K562 (cell line): Measurements from ENCODE around the gene USP49. TPM values are rescaled to one million over a fixed set of nuclear protein-coding genes. Genes with fewer than 3 reads are reported as not detected.

ENCODE experiments used
- ATAC-seq: fragments of 200-7000 bp; cut with Tn5 transposase; 3 replicates; pipeline ENCODE4 v1.9.1; 2020; ENCODE audit warnings: moderate library complexity
- BruUV-seq: library from RNA; stranded (reverse); fragments of 400-500 nt; replicated peaks from 2 replicates; lab custom pipeline; 2021; lab: Mats Ljungman, UMichigan
- CTCF ChIA-PET: fragments of 300-600 bp; formaldehyde crosslinking; extraction: SDS; loops from one replicate; lab custom pipeline; 2021; ENCODE audit warnings: low intra/inter-chr PET ratio; lab: Yijun Ruan, JAX
- POLR2A ChIA-PET: fragments of 300-600, 350-650 bp; sonication (Branson Sonifier 250); formaldehyde crosslinking; extraction: SDS; loops from one replicate; lab custom pipeline; 2021; ENCODE audit warnings: antibody characterized with exemption, inconsistent platforms; lab: Yijun Ruan, JAX
- DNase-seq, 4 experiments: peaks; one replicate each; pipeline versions ENCODE4 v3.0.0 to v3.0.0-alpha.2; 2011 to 2018; ENCODE audit warnings: low spot score in 3 of 4, mixed read lengths in 3 of 4; ENCODE audit errors: extremely low read depth in 1 of 4
- FAIRE-seq: peaks from 2 replicates; lab custom pipeline; 2011; peaks lifted over from hg19 to GRCh38; lab: Jason Lieb, UNC
- H2AFZ ChIP-seq: 2 replicates; pipeline ENCODE4 v1.6.0; 2011; ENCODE audit warnings: low read depth, low read length, control low read depth, inconsistent platforms
- H3K27ac ChIP-seq: fragments of 200-600 bp; 3 replicates; pipeline ENCODE4 v1.8.0; 2011; ENCODE audit warnings: low read depth, mild to moderate bottlenecking, control low read depth, inconsistent platforms, low read length, moderate library complexity, mixed read lengths; ENCODE audit errors: extremely low read depth
- H3K27me3 ChIP-seq, 2 experiments: fragments of 300-600 bp in 1 of 2; 2 replicates in 1 of 2; 3 replicates in 1 of 2; pipeline versions ENCODE4 v1.6.0 to v1.8.0; 2011; ENCODE audit warnings: inconsistent platforms in 2 of 2, low read length in 2 of 2, mild to moderate bottlenecking in 1 of 2, mixed read lengths in 1 of 2, moderate library complexity in 1 of 2; ENCODE audit not compliant: control insufficient read depth in 2 of 2, insufficient read depth in 2 of 2
- H3K36me3 ChIP-seq: fragments of 300-600 bp; 3 replicates; pipeline ENCODE4 v1.8.0; 2011; ENCODE audit warnings: mild to moderate bottlenecking, low read length, inconsistent platforms; ENCODE audit not compliant: control insufficient read depth, insufficient read depth
- H3K4me1 ChIP-seq, 2 experiments: fragments of 200-600 bp in 1 of 2; replicated peaks in 1 of 2; 2 replicates in 1 of 2; 3 replicates in 1 of 2; pipeline versions ENCODE4 v1.5.1 to v1.8.0; 2011; ENCODE audit warnings: inconsistent platforms in 2 of 2, low read length in 2 of 2, mild to moderate bottlenecking in 1 of 2, mixed read lengths in 1 of 2, moderate library complexity in 1 of 2; ENCODE audit not compliant: control insufficient read depth in 2 of 2, insufficient read depth in 2 of 2
- H3K4me2 ChIP-seq: 2 replicates; pipeline ENCODE4 v1.6.1; 2011; ENCODE audit warnings: low read length, control low read depth, inconsistent platforms, mixed read lengths; ENCODE audit not compliant: insufficient read depth
- H3K4me3 ChIP-seq: fragments of 200-600 bp; sonication (generic), shearing (Covaris generic); 2 replicates; pipeline ENCODE4 v1.5.1; 2016; ENCODE audit warnings: control low read depth, inconsistent platforms
- H3K79me2 ChIP-seq: fragments of 200-600 bp; 3 replicates; pipeline ENCODE4 v1.8.0; 2011; ENCODE audit warnings: low read length, inconsistent platforms; ENCODE audit not compliant: control insufficient read depth, insufficient read depth
- H3K9ac ChIP-seq, 2 experiments: 2 replicates each; pipeline versions ENCODE4 v1.6.0 to v1.6.1; 2011; ENCODE audit warnings: low read depth in 2 of 2, low read length in 2 of 2, control low read depth in 1 of 2, inconsistent platforms in 1 of 2, mild to moderate bottlenecking in 1 of 2, mixed read lengths in 1 of 2; ENCODE audit not compliant: insufficient read depth in 1 of 2
- H3K9me1 ChIP-seq: one replicate; pipeline ENCODE4 v1.6.0; 2011; ENCODE audit warnings: inconsistent platforms, mild to moderate bottlenecking, low read length, moderate library complexity; ENCODE audit not compliant: control insufficient read depth, insufficient read depth
- H3K9me3 ChIP-seq: replicated peaks from 2 replicates; pipeline ENCODE4 v1.5.1; 2011; ENCODE audit warnings: low read depth, low read length, inconsistent platforms; ENCODE audit not compliant: control insufficient read depth, insufficient read depth
- H4K20me1 ChIP-seq: replicated peaks from 2 replicates; pipeline ENCODE4 v1.6.1; 2011; ENCODE audit warnings: low read length, inconsistent platforms, mixed read lengths; ENCODE audit not compliant: control insufficient read depth, insufficient read depth
- ASH1L ChIP-seq: fragments of 450-650 bp; IDR thresholded peaks from 2 replicates; pipeline ENCODE4 v1.6.1; 2018; ENCODE audit warnings: borderline replicate concordance, mild to moderate bottlenecking, low read depth; ENCODE audit not compliant: partially characterized antibody
- BRF1 ChIP-seq: IDR thresholded peaks from 3 replicates; pipeline ENCODE4 v1.6.1; 2011; ENCODE audit warnings: borderline replicate concordance, mild to moderate bottlenecking; ENCODE audit not compliant: insufficient read length; ENCODE audit errors: extremely low read depth
- DACH1 ChIP-seq: fragments of 450-650 bp; IDR thresholded peaks from 2 replicates; pipeline ENCODE4 v1.6.1; 2018; ENCODE audit not compliant: partially characterized antibody
- MBD2 ChIP-seq: sonication (generic); IDR thresholded peaks from 2 replicates; pipeline ENCODE4 v1.6.1; 2016; ENCODE audit warnings: low read depth, borderline replicate concordance
- NCOA1 ChIP-seq: fragments of 450-650 bp; IDR thresholded peaks from 2 replicates; pipeline ENCODE4 v1.6.1; 2016; ENCODE audit warnings: low read depth
- POLR2A ChIP-seq: fragments of 450-650 bp; conservative IDR thresholded peaks from 2 replicates; pipeline ENCODE4 v1.6.1; 2016
- POLR2G ChIP-seq: fragments of 200-400 bp; formaldehyde crosslinking; IDR thresholded peaks from 2 replicates; pipeline ENCODE4 v1.6.1; 2017; ENCODE audit warnings: low read depth, mild to moderate bottlenecking, antibody characterized with exemption, low read length, moderate library complexity
- PREB ChIP-seq: sonication (generic); formaldehyde crosslinking; IDR thresholded peaks from 2 replicates; pipeline ENCODE4 v1.8.1; 2023; ENCODE audit warnings: mild to moderate bottlenecking, missing genetic modification reagents
- RBFOX2 ChIP-seq: fragments of 200-400 bp; formaldehyde crosslinking; IDR thresholded peaks from 2 replicates; pipeline ENCODE4 v1.6.1; 2017; ENCODE audit warnings: low read depth, mild to moderate bottlenecking, low read length, moderate library complexity
- SUPT5H ChIP-seq: fragments of 450-650 bp; IDR thresholded peaks from 2 replicates; pipeline ENCODE4 v1.6.1; 2016
- TAF7 ChIP-seq: fragments of 450-650 bp; IDR thresholded peaks from 2 replicates; pipeline ENCODE4 v1.6.1; 2016; ENCODE audit warnings: missing genetic modification characterization, missing compliant biosample characterization
- WHSC1 ChIP-seq: IDR thresholded peaks from one replicate; pipeline ENCODE4 v1.6.1; 2012; ENCODE audit warnings: low read length, control low read depth, inconsistent platforms
- ZNF239 ChIP-seq: fragments of 250-450 bp; sonication (Bioruptor Pico); IDR thresholded peaks from 2 replicates; pipeline ENCODE4 v1.4.0; 2020; ENCODE audit warnings: mild to moderate bottlenecking
- WGBS: fragments of 100-300 bp; shearing (Covaris generic); methylation state at CpG from one replicate; pipeline ENCODE4 v1.1.6; 2016; ENCODE audit warnings: low coverage, mixed read lengths; ENCODE audit not compliant: insufficient coverage; ENCODE audit errors: missing lambda C conversion rate; 5-methylcytosine and 5-hydroxymethylcytosine counted together
- in situ Hi-C: fragments of 300-500 bp; cut with MboI; formaldehyde crosslinking; loops from 4 replicates; pipeline ENCODE4 v1.15.0; 2018; ENCODE audit warnings: inconsistent platforms, mixed read lengths
- intact Hi-C: fragments of 100-400 bp; cut with micrococcal nuclease; formaldehyde crosslinking; loops from 2 replicates; pipeline ENCODE4 v1.14.2; 2022
- polyA plus RNA-seq, 8 experiments: library from polyadenylated mRNA; depleted of rRNA in 4 of 8; stranded (reverse) in 5 of 8; unstranded in 3 of 8; fragments of >200 nt; fragmentation: Nextera tagmentation in 2 of 8; fragmentation: Illumina TruSeq in 1 of 8; extraction: Ambion mirVana in 2 of 8; extraction: Trizol in 1 of 8; gene quantifications; 2 replicates each; pipeline versions ENCODE4 v1.2.1 to v1.2.3, GENCODE V29; 2011 to 2014; ENCODE audit warnings: inconsistent platforms in 1 of 8, missing spikeins in 1 of 8
- total RNA-seq, 7 experiments: library from RNA; depleted of rRNA in 6 of 7; stranded (reverse); fragments of >200 nt in 6 of 7; fragmentation: Illumina TruSeq in 2 of 7; extraction: Trizol in 2 of 7; gene quantifications; 2 replicates each; pipeline versions ENCODE4 v1.2.1 to v1.2.3, GENCODE V29; 2011 to 2021; ENCODE audit warnings: low replicate concordance in 1 of 7
- TF ChIP-seq, protein P1 (sequence below): fragments of 450-650 bp; formaldehyde crosslinking; conservative IDR thresholded peaks from 2 replicates; pipeline ENCODE4 v1.4.0; 2022; ENCODE audit warnings: mild to moderate bottlenecking, missing genetic modification characterization

USP49 gene
- total and polyA plus RNA-seq, 9 of the 15 experiments (the other 6 are each of a cell fraction or from before 2014, with no cell fraction given), result 1.0 to 9.9 (median 6.5) TPM

DNA sequence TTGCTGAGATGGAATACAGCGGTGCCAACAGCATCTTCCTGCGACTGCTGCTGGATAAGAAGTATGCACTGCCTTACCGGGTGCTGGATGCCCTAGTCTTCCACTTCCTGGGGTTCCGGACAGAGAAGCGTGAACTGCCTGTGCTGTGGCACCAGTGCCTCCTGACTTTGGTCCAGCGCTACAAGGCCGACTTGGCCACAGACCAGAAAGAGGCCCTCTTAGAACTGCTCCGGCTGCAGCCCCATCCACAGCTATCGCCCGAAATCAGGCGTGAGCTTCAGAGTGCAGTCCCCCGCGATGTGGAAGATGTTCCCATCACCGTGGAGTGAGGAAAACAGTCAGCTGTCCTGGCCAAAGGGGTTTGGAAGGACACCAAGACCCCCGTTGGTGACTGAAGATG is 37.2 kb upstream of the USP49 start:
- H3K9me1 ChIP-seq, result peaks cover 1% of the 10 kb centered on the region
- TSS peak; percentile 27 for BruUV-seq
- in situ Hi-C loops, result no loop called here
- ATAC-seq (no peak), FAIRE-seq (no peak), DNase-seq (no peak)
- POLR2A ChIA-PET, result interaction anchor here (1.7 to 13.7 kb wide), 2 partner anchors 7 to 10 kb away, joined by 6 to 166 read pairs; partner anchors contain the start of genes BYSL, CCND3 and MED20
- no peak overlapping the region for H3K4me2 ChIP-seq
- peaks cover 21 to 27% of the 10 kb centered on the region in 2 experiments for H3K4me1 ChIP-seq
- WGBS, result 91% methylated on average over 15 of the region's 15 CpGs
- TF ChIP-seq MBD2, result no peak
- peak; percentile 64 for TF ChIP-seq POLR2G
- peak; percentile 49 for TF ChIP-seq RBFOX2
- H3K27me3 ChIP-seq, result no peaks in the 10 kb centered on the region
- H3K9me3 ChIP-seq, result no peaks in the 10 kb centered on the region
- no peak overlapping the region for H2AFZ ChIP-seq
- peaks cover 98% of the 10 kb centered on the region for H3K36me3 ChIP-seq
- H4K20me1 ChIP-seq, result peaks cover 18% of the 10 kb centered on the region
- intact Hi-C loops, result loop anchor here (10.0 kb wide), 1 partner anchor 262 kb away; the partner anchor contains the start of gene GUCA1B
- no peak overlapping the region for H3K4me3 ChIP-seq
- CTCF ChIA-PET, result interaction anchor here (0.6 kb wide), 1 partner anchor 484 kb away, joined by 3 read pairs; no protein-coding TSS in a partner anchor
- peaks cover 49% of the 10 kb centered on the region for H3K79me2 ChIP-seq
- H3K9ac ChIP-seq, result no peak overlapping the region; a peak in 1 of 4 replicates
- H3K27ac ChIP-seq, result no peak overlapping the region

DNA sequence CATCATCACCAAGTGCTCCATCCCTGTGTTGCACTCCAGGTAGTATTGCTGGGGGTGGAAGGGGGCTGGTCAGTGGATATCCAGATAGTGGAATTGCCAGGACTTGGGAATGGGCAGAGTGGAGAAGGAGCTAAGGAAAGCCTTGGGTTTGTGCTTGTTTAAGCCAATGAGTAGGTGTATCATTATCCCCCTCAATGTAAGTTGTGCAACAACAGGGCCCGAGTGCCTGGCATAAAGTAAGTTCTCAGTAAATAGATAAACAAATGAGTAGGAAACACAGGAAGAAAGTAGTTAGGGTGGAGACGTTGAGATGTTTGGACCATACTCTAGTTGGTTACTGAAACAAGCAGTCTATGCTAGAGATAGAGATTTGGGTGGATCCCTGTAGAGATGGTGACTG is 36.6 kb upstream of the USP49 start:
- FAIRE-seq (no peak), DNase-seq (no peak), ATAC-seq (no peak)
- Histone ChIP-seq H3K27ac (no peak overlapping the region), H3K4me2 (no peak overlapping the region), H4K20me1 (peaks cover 18% of the 10 kb centered on the region), H3K27me3 (no peaks in the 10 kb centered on the region), H3K4me3 (no peak overlapping the region), H3K79me2 (peaks cover 49% of the 10 kb centered on the region), H3K9ac (no peak overlapping the region), H2AFZ (no peak overlapping the region), H3K9me3 (no peaks in the 10 kb centered on the region), H3K9me1 (peaks cover 4% of the 10 kb centered on the region), H3K4me1 (peaks cover 17 to 21% of the 10 kb centered on the region in 2 experiments), H3K36me3 (peaks cover 98% of the 10 kb centered on the region)
- CTCF ChIA-PET, result interaction anchor here (0.6 to 0.7 kb wide), 2 partner anchors 114 to 485 kb away, joined by 3 read pairs; no protein-coding TSS in a partner anchor
- no peak for TF ChIP-seq NCOA1
- no peak for TF ChIP-seq PREB
- no peak for TF ChIP-seq BRF1
- no peak for TF ChIP-seq WHSC1
- peak; percentile 23; the same call in 1 of the 2 replicates for TF ChIP-seq SUPT5H
- TF ChIP-seq ASH1L, result no peak
- TF ChIP-seq, protein P1, sequence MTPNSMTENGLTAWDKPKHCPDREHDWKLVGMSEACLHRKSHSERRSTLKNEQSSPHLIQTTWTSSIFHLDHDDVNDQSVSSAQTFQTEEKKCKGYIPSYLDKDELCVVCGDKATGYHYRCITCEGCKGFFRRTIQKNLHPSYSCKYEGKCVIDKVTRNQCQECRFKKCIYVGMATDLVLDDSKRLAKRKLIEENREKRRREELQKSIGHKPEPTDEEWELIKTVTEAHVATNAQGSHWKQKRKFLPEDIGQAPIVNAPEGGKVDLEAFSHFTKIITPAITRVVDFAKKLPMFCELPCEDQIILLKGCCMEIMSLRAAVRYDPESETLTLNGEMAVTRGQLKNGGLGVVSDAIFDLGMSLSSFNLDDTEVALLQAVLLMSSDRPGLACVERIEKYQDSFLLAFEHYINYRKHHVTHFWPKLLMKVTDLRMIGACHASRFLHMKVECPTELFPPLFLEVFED (CRISPR knock-in tag), result 0 out of 2 replicates have a peak, but pooled peaks have one; percentile 4
- no peak for TF ChIP-seq TAF7
- TF ChIP-seq POLR2A, result peak; percentile 31; the same call in 1 of the 2 replicates
- TF ChIP-seq DACH1, result no peak
- no peak for TF ChIP-seq ZNF239 (CRISPR knock-in tag)
- no TSS peak for BruUV-seq
- 55% methylated on average over 2 of the region's 2 CpGs for WGBS
- POLR2A ChIA-PET, result interaction anchor here (0.6 to 13.7 kb wide), 5 partner anchors 5 to 117 kb away, joined by 3 to 166 read pairs (median 3); partner anchors contain the start of genes BYSL, CCND3 and MED20
- in situ Hi-C loops (no loop called here), intact Hi-C loops (loop anchor here (10.0 kb wide), 1 partner anchor 263 kb away; the partner anchor contains the start of gene GUCA1B)
